ENCODE data around the gene JAG2.

JAG2 gene

GRCh38 chr14:105203057-105203531, 34.5 kb upstream of the JAG2 start:
- DNase-seq = peak; percentile 32

- DNase-seq = no peak
These were observed 33.4 kb upstream of the JAG2 start for GRCh38 chr14:105201925-105202513.

- DNase-seq = no peak
These were observed 32.8 kb upstream of the JAG2 start for GRCh38 chr14:105201156-105201924.

GRCh38 chr14:105200641-105201040, 32.1 kb upstream of the JAG2 start:
- DNase-seq = no peak

GRCh38 chr14:105200074-105200473, 31.5 kb upstream of the JAG2 start:
- no peak for DNase-seq

GRCh38 chr14:105199093-105199492, 30.5 kb upstream of the JAG2 start:
- no peak for DNase-seq

GRCh38 chr14:105198588-105198987, 30.0 kb upstream of the JAG2 start:
- no peak for DNase-seq

GRCh38 chr14:105197211-105197641, 28.6 kb upstream of the JAG2 start:
- DNase-seq = no peak

GRCh38 chr14:105196265-105196960, 27.8 kb upstream of the JAG2 start:
- no peak for DNase-seq

GRCh38 chr14:105195522-105196264, 27.1 kb upstream of the JAG2 start:
- no peak for DNase-seq

GRCh38 chr14:105195051-105195450, 26.5 kb upstream of the JAG2 start:
- DNase-seq = no peak

- no peak for DNase-seq
These were observed 25.6 kb upstream of the JAG2 start for GRCh38 chr14:105193916-105194782.

- no peak for DNase-seq
These were observed 24.5 kb upstream of the JAG2 start for GRCh38 chr14:105192866-105193731.

- DNase-seq = no peak
These were observed 19.5 kb upstream of the JAG2 start for GRCh38 chr14:105187935-105188524.

- DNase-seq = no peak
These were observed 18.5 kb upstream of the JAG2 start for GRCh38 chr14:105187116-105187515.

- DNase-seq = no peak
These were observed 17.4 kb upstream of the JAG2 start for GRCh38 chr14:105185973-105186372.

GRCh38 chr14:105185001-105185400, 16.4 kb upstream of the JAG2 start:
- no peak for DNase-seq

- no peak for DNase-seq
These were observed 15.9 kb upstream of the JAG2 start for GRCh38 chr14:105184461-105184860.

- no peak for DNase-seq
These were observed 13.9 kb upstream of the JAG2 start for GRCh38 chr14:105182296-105183020.
